Measurements from ENCODE around the gene ST8SIA5.

- TF ChIP-seq CTCF (IDR thresholded peaks at IDR 0.05) = no peak
- no peak for TF ChIP-seq POLR2A (IDR thresholded peaks at IDR 0.05)
These were observed 125.9 kb downstream of the ST8SIA5 start for GRCh38 chr18:46630991-46631390.
